ENCODE data around the gene TRIO.

Gene TRIO

GRCh38 chr5:14479143-14479696 lies 336.1 kb downstream of the TRIO start:
- H3K4me3 ChIP-seq (ENCODE audit: low read length): no peak overlapping the region
- no peaks in the 10 kb centered on the region for H3K4me1 ChIP-seq (ENCODE audit: control insufficient read depth, insufficient read depth, low read length)
- no peaks in the 10 kb centered on the region for H3K27me3 ChIP-seq (ENCODE audit: control insufficient read depth, insufficient read depth, low read length)
- no peak overlapping the region for H3K27ac ChIP-seq (ENCODE audit: low read depth, low read length)
- peaks cover 40% of the 10 kb centered on the region for H3K36me3 ChIP-seq (ENCODE audit: control insufficient read depth, insufficient read depth, low read length)
- no peak overlapping the region for H3K9ac ChIP-seq (ENCODE audit: low read length)

GRCh38 chr5:14481349-14481748 lies 338.2 kb downstream of the TRIO start:
- no peaks in the 10 kb centered on the region for H3K4me1 ChIP-seq (ENCODE audit: control insufficient read depth, insufficient read depth, low read length)
- peaks cover 37% of the 10 kb centered on the region for H3K36me3 ChIP-seq (ENCODE audit: control insufficient read depth, insufficient read depth, low read length)
- no peak overlapping the region for H3K4me3 ChIP-seq (ENCODE audit: low read length)
- no peak overlapping the region for H3K27ac ChIP-seq (ENCODE audit: low read depth, low read length)
- no peak overlapping the region for H3K9ac ChIP-seq (ENCODE audit: low read length)
- H3K27me3 ChIP-seq (ENCODE audit: control insufficient read depth, insufficient read depth, low read length): no peaks in the 10 kb centered on the region

- Histone ChIP-seq H3K27me3 (ENCODE audit: control insufficient read depth, insufficient read depth, low read length) (no peaks in the 10 kb centered on the region), H3K4me3 (ENCODE audit: low read length) (no peak overlapping the region), H3K9ac (ENCODE audit: low read length) (no peak overlapping the region), H3K4me1 (ENCODE audit: control insufficient read depth, insufficient read depth, low read length) (no peaks in the 10 kb centered on the region), H3K36me3 (ENCODE audit: control insufficient read depth, insufficient read depth, low read length) (peaks cover 37% of the 10 kb centered on the region), H3K27ac (ENCODE audit: low read depth, low read length) (no peak overlapping the region)
These were observed 338.9 kb downstream of the TRIO start for GRCh38 chr5:14482085-14482484.

- Histone ChIP-seq H3K9ac (ENCODE audit: low read length) (no peak overlapping the region), H3K4me1 (ENCODE audit: control insufficient read depth, insufficient read depth, low read length) (no peaks in the 10 kb centered on the region), H3K36me3 (ENCODE audit: control insufficient read depth, insufficient read depth, low read length) (peaks cover 38% of the 10 kb centered on the region), H3K27ac (ENCODE audit: low read depth, low read length) (no peak overlapping the region), H3K27me3 (ENCODE audit: control insufficient read depth, insufficient read depth, low read length) (no peaks in the 10 kb centered on the region), H3K4me3 (ENCODE audit: low read length) (no peak overlapping the region)
These were observed 340.5 kb downstream of the TRIO start for GRCh38 chr5:14483504-14484157.

GRCh38 chr5:14486486-14486885 lies 343.3 kb downstream of the TRIO start:
- Histone ChIP-seq H3K4me3 (ENCODE audit: low read length) (no peak overlapping the region), H3K27ac (ENCODE audit: low read depth, low read length) (no peak overlapping the region), H3K27me3 (ENCODE audit: control insufficient read depth, insufficient read depth, low read length) (no peaks in the 10 kb centered on the region), H3K9ac (ENCODE audit: low read length) (no peak overlapping the region), H3K36me3 (ENCODE audit: control insufficient read depth, insufficient read depth, low read length) (peaks cover 34% of the 10 kb centered on the region), H3K4me1 (ENCODE audit: control insufficient read depth, insufficient read depth, low read length) (peaks cover 4% of the 10 kb centered on the region)

- H3K9ac ChIP-seq (ENCODE audit: low read length): no peak overlapping the region
- H3K27ac ChIP-seq (ENCODE audit: low read depth, low read length): no peak overlapping the region
- H3K4me1 ChIP-seq (ENCODE audit: control insufficient read depth, insufficient read depth, low read length): peaks cover 4% of the 10 kb centered on the region
- no peak overlapping the region for H3K4me3 ChIP-seq (ENCODE audit: low read length)
- no peaks in the 10 kb centered on the region for H3K27me3 ChIP-seq (ENCODE audit: control insufficient read depth, insufficient read depth, low read length)
- peaks cover 41% of the 10 kb centered on the region for H3K36me3 ChIP-seq (ENCODE audit: control insufficient read depth, insufficient read depth, low read length)
These were observed 344.1 kb downstream of the TRIO start for GRCh38 chr5:14486996-14487896.

- Histone ChIP-seq H3K27ac (ENCODE audit: low read depth, low read length) (no peak overlapping the region), H3K36me3 (ENCODE audit: control insufficient read depth, insufficient read depth, low read length) (peaks cover 41% of the 10 kb centered on the region)
These were observed 344.9 kb downstream of the TRIO start for GRCh38 chr5:14487897-14488570.

GRCh38 chr5:14488709-14489108 lies 345.6 kb downstream of the TRIO start:
- H3K4me1 ChIP-seq (ENCODE audit: control insufficient read depth, insufficient read depth, low read length): peaks cover 4% of the 10 kb centered on the region
- H3K36me3 ChIP-seq (ENCODE audit: control insufficient read depth, insufficient read depth, low read length): peaks cover 43% of the 10 kb centered on the region
- H3K27ac ChIP-seq (ENCODE audit: low read depth, low read length): no peak overlapping the region
- H3K9ac ChIP-seq (ENCODE audit: low read length): no peak overlapping the region
- no peak overlapping the region for H3K4me3 ChIP-seq (ENCODE audit: low read length)
- no peaks in the 10 kb centered on the region for H3K27me3 ChIP-seq (ENCODE audit: control insufficient read depth, insufficient read depth, low read length)

More at GRCh38 chr5:14487897-14488570, 344.9 kb downstream of the TRIO start:
- no peak overlapping the region for H3K9ac ChIP-seq (ENCODE audit: low read length)
- H3K4me1 ChIP-seq (ENCODE audit: control insufficient read depth, insufficient read depth, low read length): peaks cover 4% of the 10 kb centered on the region
- no peak overlapping the region for H3K4me3 ChIP-seq (ENCODE audit: low read length)
- H3K27me3 ChIP-seq (ENCODE audit: control insufficient read depth, insufficient read depth, low read length): no peaks in the 10 kb centered on the region

GRCh38 chr5:14489643-14490042 lies 346.5 kb downstream of the TRIO start:
- H3K9ac ChIP-seq (ENCODE audit: low read length): no peak overlapping the region
- no peaks in the 10 kb centered on the region for H3K27me3 ChIP-seq (ENCODE audit: control insufficient read depth, insufficient read depth, low read length)
- peaks cover 41% of the 10 kb centered on the region for H3K36me3 ChIP-seq (ENCODE audit: control insufficient read depth, insufficient read depth, low read length)
- no peak overlapping the region for H3K27ac ChIP-seq (ENCODE audit: low read depth, low read length)
- H3K4me1 ChIP-seq (ENCODE audit: control insufficient read depth, insufficient read depth, low read length): peaks cover 4% of the 10 kb centered on the region
- H3K4me3 ChIP-seq (ENCODE audit: low read length): no peak overlapping the region

- Histone ChIP-seq H3K4me1 (ENCODE audit: control insufficient read depth, insufficient read depth, low read length) (peaks cover 4% of the 10 kb centered on the region), H3K27ac (ENCODE audit: low read depth, low read length) (no peak overlapping the region), H3K9ac (ENCODE audit: low read length) (no peak overlapping the region), H3K4me3 (ENCODE audit: low read length) (no peak overlapping the region), H3K27me3 (ENCODE audit: control insufficient read depth, insufficient read depth, low read length) (no peaks in the 10 kb centered on the region), H3K36me3 (ENCODE audit: control insufficient read depth, insufficient read depth, low read length) (peaks cover 41% of the 10 kb centered on the region)
These were observed 347.2 kb downstream of the TRIO start for GRCh38 chr5:14490309-14490711.

GRCh38 chr5:14491015-14491915 lies 348.1 kb downstream of the TRIO start:
- H3K36me3 ChIP-seq (ENCODE audit: control insufficient read depth, insufficient read depth, low read length): peaks cover 37% of the 10 kb centered on the region
- no peak overlapping the region for H3K9ac ChIP-seq (ENCODE audit: low read length)
- H3K4me1 ChIP-seq (ENCODE audit: control insufficient read depth, insufficient read depth, low read length): peaks cover 4% of the 10 kb centered on the region
- no peak overlapping the region for H3K4me3 ChIP-seq (ENCODE audit: low read length)
- H3K27ac ChIP-seq (ENCODE audit: low read depth, low read length): no peak overlapping the region
- H3K27me3 ChIP-seq (ENCODE audit: control insufficient read depth, insufficient read depth, low read length): no peaks in the 10 kb centered on the region

All from rectal smooth muscle tissue (tissue), 1 donor.